Stimulated activated CD4-positive, alpha-beta T cell treated with anti-CD3 and anti-CD28 coated beads, Interleukin-1b, Interleukin-23, amount 100 ng/mL, for 1 hour (primary cell): ENCODE results near the gene IFI27.
"Not testable (repeated sequence)": the region's sequence is repeated elsewhere in the genome, so short reads cannot be mapped to it uniquely, and the experiment has no call there.

ENCODE experiments used
- DNase-seq, 2 donors: peaks; one replicate each; pipeline ENCODE4 v3.0.0-alpha.2; 2020; ENCODE audit warnings: low read depth in 2 of 2

Gene IFI27

DNA sequence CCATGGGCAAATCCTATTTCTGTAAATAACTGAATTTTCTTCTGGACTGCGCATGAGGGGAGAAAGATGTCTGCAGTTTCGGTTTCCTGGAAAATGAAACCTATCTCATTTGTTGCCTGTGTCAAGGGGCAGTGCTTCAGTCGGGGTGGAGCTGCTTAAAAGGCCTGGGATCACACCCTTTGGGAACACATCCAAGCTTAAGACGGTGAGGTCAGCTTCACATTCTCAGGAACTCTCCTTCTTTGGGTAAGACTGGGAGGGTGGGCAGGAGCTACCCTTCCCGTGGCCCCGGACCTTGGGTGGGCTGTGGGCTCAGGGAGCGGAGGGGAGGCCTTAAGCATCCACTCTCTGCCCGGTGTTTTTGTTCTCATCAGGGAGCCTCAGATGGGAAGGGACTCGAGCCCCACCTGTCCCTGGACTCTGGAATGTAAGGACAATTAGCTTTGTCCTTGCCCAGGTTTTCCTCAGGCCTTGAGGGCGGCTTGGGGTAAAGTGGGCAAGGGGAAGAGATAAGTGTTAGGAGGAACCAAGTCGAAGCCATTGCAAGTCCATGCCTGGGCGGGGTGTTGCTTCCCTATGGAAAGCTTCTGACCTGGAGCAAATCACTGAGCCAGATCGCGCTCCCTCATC is at the start of gene IFI27:
Gene IFI27, plus strand, starts transcription at position 185 of the 630 bp plus-strand sequence.
- DNase-seq, result no peak

DNA sequence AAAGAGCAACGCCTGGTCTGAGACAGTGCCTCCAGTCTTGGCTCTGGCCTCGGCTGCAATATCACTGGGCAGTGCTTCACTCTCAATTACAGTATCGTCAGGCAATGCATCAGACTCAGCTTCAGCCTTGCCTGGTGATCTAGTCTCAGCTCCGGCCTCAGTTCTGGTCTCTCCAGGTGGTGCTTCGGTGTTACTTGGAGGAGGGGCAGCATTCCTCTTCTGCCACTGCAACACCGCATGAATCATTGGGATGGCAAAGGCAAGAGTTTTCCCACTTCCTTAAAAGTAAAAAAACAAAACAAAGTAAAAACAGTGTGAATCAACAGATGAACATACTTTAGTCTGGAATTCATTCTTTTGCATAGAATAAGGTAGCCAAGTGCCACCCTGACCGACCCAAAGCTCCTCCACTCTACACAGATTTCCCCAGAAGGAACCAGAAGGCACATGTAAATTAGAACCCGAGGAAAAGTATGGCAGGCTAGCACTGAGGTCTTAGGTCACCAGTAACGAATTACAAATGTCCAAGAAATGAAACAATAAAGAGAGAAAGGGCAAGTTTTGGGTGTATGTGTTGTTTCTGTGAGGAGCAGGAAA is 48.1 kb upstream of the IFI27 start:
- no peak for DNase-seq

GRCh38 chr14:94066089-94066676 is 44.4 kb upstream of the IFI27 start:
- no peak for DNase-seq

DNA sequence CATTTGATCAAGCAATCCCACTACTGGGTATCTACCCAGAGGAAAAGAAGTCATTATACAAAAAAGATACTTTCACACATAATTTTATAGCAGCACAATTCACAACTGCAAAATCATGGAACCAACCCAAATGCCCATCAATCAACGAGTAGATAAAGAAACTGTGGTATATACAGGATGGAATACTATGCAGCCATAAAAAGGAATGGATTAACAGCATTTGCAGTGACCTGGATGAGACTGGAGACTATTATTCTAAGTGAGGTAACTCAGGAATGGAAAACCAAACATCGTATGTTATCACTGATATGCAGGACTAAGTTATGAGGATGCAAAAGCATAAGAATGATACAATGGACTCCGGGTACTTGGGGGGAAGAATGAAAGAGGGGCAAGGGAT is 38.5 kb upstream of the IFI27 start:
- DNase-seq, result not testable (repeated sequence)

DNA sequence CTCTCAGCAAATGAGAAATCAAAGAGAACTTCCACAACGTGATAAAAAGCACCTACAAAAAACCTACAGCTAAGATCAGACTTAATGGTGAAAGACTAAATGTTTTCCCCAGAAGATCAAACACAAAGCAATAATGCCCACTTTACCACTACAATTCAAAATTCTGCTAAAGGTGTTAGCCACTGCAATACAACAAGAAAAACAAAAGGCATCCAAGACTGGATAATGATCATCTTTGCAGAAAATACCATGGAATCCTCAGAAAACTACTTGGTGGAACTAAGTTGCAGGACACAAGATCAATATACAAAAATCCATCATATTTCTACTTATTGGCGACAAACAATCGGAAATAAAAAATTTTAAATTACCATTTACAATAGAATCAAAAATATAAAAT is 36.0 kb upstream of the IFI27 start:
- no peak for DNase-seq

DNA sequence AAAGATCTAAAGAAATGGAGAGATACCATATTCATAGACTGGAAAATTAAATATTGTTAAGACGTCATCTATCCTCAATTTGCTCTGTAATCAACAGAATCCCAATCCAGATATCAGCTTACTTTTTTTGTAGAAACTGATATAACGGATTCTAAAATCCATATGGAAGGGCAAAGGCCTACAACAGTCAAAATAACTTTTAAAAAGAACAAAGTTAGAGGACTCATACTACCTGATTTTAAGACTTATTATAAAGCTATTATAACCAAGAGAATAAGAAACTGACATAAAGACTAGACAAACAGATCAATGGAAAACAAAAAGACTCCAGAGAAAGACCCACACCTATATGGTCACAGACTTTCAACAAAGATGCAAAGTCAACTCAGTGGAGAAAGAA is 35.5 kb upstream of the IFI27 start:
- no peak for DNase-seq

GRCh38 chr14:94077111-94077821 is 33.3 kb upstream of the IFI27 start:
- no peak for DNase-seq

GRCh38 chr14:94077823-94078222 is 32.7 kb upstream of the IFI27 start:
- no peak for DNase-seq

DNA sequence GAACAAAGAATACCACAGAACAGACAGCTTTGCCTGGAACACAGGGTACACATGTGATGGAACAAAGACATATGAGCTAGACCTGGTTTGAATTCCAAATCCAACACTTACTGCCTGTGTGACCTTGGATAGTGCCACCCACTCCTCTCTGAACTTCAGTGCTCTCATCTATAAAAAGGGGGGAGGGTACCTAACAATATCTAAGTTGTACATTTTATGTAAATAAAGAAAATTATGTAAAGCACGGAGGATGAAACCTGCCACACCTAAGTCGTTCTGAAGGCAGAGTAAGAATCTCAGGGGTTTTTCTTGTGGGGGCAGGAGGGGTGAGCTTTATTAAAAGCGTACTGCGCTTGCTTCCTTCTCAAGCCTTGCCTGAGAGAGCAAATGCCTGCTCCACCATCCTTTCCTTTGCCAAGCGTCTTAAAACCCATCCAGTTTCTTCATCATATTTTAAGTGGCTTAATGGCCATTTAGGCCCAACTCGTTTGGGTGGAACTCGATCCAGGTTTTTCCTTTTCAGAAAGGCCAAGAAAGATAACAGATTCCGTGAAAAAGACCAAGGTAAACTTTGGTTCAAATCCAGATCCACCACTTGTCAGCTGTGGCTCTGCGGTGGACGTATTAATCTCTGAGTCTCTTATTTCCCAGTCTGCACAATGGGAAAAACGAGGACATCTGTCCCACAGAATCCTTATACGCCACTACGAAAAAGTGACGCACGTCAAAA is 30.5 kb upstream of the IFI27 start:
- DNase-seq, result no peak

DNA sequence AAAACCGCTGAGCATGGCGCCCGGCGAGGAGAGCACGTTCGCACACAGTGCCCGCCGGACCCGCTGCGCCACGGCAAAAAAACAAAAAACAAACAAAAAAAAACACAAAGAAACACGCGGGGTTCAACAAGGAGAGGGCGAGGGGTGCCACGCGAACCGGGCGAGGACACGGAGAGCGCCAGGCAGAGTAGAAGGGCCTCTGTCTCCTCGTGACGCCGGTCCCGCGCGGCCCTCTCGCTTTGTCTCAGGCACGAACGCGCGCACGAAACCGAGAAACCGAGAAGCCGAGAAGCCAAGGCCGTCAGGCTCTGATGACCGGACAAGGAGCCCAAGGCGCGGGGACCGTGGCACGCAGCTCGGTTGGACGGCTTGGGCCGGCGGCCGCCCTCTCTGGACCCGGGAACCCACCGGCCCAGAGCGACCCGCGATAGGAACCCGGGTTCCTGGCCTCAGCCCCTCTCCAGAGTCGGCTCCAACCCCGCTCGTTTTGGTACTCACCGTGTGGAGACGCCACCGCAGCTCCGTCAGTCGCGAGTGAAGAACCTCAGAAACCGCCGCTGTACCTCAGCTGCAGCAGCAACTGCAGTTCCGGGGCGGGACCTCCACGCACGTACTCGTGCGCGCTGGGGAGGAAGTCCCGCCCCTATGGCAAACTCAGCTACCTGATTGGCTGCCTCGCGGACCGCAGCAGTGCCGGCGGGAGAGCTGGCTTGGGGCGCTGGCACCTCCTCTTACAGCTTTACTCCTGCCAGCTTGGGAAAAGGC is 29.7 kb upstream of the IFI27 start, which contains the start of the genes DDX24 and IFI27L1:
Gene DDX24, minus strand, starts transcription at position 582 of the 765 bp plus-strand sequence. CDS start 1,460 bp downstream, outside the sequence.
Gene IFI27L1, plus strand, starts transcription at position 690 of the 765 bp plus-strand sequence. CDS start 15,628 bp downstream, outside the sequence.
- DNase-seq, result peak; percentile 90 to 92

- DNase-seq, result no peak
Measured at GRCh38 chr14:94081386-94081820, 29.1 kb upstream of the IFI27 start.

- no peak for DNase-seq
Measured at GRCh38 chr14:94087891-94088290, 22.6 kb upstream of the IFI27 start.

DNA sequence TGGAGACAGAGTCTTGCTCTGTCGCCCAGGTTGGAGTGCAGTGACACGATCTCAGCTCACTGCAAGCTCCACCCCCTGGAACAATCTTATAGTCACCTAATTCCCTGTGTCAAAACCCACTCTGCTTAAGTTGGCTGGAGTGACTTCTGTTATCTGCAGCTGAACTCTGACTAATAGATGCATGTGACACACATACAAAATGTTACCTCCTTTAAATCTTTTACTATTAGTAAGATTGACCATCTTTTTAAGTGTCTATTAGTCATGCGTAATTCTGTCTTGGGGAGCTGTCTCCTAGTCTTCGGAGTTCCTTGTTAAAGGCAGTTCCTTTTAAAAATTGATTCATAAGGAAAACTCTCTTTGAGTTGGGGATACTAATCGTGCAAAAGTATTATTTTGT is 22.0 kb upstream of the IFI27 start:
- DNase-seq, result no peak

DNA sequence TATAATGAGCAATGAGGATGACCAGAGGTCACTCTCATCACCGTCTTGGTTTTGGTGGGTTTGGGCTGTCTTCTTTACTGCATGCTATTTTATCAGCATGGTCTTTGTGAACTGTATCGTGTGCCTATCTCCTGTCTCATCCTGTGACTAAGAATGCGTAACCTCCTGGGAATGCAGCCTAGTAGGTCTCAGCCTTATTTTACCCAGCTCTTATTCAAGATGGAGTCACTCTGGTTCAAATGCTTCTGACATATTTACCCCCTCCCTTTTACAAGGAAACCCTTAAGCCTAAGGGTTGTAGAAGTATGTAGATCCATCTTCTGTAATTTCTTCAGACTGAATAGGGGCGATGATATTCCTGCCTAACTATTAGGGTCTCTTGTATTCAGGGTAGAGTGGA is 21.1 kb upstream of the IFI27 start:
- no peak for DNase-seq

GRCh38 chr14:94093418-94093817 is 17.1 kb upstream of the IFI27 start:
- DNase-seq, result no peak

- DNase-seq, result no peak
Measured at GRCh38 chr14:94097091-94097490, 13.4 kb upstream of the IFI27 start.

DNA sequence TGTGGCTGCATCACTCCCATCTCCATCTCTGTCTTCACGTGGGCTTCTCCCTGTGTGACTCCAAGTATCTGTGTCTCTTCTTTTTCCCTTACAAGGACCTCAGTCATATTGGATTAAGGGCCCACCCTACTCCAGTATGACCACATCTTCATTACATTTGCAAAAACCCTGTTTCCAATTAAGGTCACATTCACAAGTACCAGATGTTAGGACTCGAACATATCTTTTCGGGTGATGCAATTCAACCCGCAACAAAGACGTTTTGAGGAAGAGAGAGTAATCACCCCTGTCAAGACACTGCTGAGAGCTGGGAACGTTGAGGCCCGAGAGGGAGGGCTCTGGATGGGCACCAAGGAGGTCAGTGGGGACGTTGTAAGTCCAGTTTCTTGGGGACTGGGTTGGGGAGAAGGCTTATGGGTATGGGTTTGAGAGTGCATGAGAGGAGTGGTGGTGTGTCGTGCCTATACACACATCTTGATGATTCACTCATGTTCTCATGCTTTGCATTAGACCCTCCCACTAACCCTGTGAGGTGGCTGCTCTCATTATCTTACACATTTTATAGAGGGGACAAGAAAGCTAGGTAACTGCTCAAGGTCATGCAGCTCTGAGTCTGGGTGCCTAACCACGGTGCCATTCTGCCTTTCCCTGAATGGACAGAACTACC is 12.1 kb upstream of the IFI27 start:
- DNase-seq, result no peak

DNA sequence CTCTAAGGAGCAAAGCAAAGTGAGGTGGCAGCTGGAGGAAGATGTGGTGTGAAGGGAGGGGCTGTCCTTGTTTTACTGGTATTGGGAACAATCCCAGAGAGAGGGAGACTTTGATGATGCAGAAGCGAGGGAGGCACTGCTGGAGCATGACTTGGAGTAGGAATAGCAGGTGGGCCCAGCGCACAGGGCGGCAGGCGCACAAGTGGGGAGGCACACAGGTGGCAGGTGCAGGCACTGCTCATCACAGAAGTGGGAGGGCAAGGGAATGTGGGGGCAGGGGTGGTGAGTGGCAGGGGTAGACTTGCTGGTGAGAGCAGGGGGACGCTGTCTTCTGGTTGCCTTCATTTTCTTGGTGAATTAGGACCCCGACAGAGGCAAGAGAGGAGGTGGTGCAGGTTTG is 11.5 kb upstream of the IFI27 start:
- DNase-seq, result no peak

DNA sequence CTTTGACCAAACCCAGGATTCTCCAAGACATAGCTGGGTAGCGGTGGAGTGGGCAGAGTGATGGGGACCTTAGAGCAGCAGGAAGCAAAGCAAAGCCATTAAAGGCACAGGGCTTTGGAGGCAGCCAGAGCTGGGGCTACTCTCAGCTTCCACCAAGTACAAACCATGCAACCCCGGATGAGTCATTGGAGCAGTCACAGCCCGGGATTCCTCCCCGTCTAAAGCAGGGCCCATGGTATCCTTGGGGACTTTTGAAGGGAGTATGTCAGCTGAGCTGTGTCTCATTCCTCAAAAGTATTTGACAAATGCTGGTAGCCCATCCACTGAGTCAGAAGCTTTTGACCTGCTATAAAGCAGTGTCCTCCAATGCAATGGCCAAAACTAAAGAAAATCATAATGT is 9.7 kb upstream of the IFI27 start:
- no peak for DNase-seq

DNA sequence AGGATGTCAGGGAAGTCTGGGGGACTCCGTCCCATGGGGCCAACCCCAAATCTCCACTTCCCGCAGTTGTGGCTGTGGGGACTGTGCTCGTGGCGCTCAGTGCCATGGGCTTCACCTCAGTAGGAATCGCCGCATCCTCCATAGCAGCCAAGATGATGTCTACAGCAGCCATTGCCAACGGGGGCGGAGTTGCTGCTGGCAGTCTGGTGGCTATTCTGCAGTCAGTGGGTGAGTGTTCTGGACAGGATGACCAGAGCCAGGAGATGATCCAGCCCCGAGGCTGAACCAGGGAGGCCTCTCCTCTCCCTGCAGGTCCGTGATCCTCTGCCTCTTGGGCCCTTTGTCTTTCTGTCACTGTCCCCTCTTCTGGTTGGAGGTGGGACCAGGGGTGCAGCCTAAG is 8.8 kb upstream of the IFI27 start:
- DNase-seq, result no peak
